GM19468 (cell line): ENCODE data around the gene NCDN.
"Not testable (repeated sequence)": the region's sequence is repeated elsewhere in the genome, so short reads cannot be mapped to it uniquely, and the experiment has no call there.

Experiments
- ATAC-seq: cut with Tn5 transposase; IDR thresholded peaks from one replicate; pipeline ENCODE4 v1.9.1; 2021; ENCODE audit warnings: mild to moderate bottlenecking, moderate library complexity, moderate number of reproducible peaks; ENCODE audit not compliant: unreplicated experiment; ENCODE audit errors: extremely low read depth

The NCDN gene

GRCh38 chr1:35567947-35568558, 10.5 kb downstream of the NCDN start:
- ATAC-seq, result no peak

DNA sequence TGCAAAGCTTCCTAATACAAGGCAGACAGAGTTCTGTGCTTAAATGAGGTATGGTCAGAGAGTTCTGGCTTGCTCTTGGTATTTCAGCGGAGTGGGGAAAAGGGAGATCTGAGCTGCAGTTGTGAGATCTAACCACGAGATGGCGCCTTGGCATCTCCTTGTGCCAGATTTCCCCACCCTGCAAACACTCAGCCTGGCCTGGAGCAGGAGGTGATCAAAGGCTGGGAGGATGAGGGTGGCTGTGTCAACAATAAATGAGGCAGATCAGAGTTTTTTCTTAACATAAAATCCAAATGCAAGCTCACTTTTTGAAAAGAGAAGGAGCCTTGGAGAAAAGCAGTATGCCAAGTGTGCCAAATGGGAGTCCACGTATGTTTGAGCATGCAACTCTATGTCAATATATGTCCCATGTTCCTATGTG, 11.4 kb downstream of the NCDN start:
- no peak for ATAC-seq

DNA sequence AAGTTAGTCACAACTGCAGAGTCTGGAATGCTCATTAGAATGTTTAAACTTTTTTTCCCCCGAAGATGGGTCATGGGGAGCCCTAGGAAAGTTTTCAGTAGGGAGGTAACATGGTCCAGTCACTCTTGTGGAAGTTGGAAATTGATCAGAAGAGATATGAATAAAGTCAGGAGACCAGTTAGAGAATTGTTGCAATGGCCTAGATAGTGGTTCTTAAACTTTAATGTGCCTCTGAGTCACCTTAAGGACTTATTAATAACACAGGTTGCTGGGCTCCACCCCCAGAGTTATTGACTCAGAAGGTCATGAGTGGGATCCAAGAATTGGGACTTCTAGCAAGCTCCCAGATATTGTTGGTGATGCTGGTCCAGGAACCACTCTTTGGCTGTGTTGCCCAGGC, 12.3 kb downstream of the NCDN start:
- no peak for ATAC-seq

- ATAC-seq, result no peak
Measured at GRCh38 chr1:35570589-35571137, 13.1 kb downstream of the NCDN start.

- ATAC-seq, result no peak
Measured at GRCh38 chr1:35571263-35571662, 13.7 kb downstream of the NCDN start.

DNA sequence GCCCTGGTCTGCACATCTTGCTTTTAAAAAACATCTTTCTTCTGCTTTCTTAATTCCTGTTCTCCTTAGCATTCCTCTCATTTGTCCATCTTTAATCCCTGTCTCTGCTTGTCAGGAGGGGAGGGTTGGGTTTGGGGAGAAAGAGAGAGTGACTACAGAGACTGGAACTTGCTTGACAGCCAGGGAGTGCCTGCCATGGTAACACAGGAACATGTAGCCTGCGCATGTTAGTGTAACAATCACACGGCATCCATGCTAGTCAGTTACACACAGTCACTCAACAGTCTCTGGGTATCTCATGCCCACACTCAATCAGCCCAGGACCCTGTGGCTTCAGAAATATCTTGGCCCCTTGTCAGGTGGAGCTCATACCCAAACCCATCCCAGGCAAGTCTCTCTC, 14.7 kb downstream of the NCDN start:
- ATAC-seq, result no peak

- no peak for ATAC-seq
Measured at GRCh38 chr1:35573198-35574124, 15.9 kb downstream of the NCDN start, which contains the start of gene TFAP2E. TSS of gene TFAP2E (plus strand) at chr1:35573314. CDS start at chr1:35573578, 264 bp downstream.

DNA sequence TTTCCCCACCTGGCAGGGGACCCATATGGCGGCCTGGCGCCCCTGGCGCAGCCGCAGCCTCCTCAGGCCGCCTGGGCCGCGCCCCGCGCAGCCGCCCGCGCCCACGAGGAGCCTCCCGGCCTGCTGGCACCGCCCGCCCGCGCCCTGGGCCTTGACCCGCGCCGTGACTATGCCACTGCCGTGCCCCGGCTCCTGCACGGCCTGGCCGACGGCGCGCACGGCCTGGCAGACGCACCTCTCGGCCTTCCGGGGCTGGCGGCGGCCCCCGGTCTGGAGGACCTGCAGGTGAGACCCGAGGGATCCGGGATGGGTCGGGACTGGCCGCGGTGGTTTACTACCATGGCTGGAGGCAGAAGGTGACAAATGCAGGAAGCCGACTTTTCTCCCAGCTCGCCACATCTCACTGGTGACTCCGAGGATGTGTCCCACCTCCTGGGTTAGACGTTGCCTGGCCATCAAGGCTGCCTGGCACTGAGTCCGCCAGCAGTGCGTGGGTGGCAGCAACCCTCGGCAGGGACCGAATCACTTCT, 16.6 kb downstream of the NCDN start:
- ATAC-seq, result no peak

DNA sequence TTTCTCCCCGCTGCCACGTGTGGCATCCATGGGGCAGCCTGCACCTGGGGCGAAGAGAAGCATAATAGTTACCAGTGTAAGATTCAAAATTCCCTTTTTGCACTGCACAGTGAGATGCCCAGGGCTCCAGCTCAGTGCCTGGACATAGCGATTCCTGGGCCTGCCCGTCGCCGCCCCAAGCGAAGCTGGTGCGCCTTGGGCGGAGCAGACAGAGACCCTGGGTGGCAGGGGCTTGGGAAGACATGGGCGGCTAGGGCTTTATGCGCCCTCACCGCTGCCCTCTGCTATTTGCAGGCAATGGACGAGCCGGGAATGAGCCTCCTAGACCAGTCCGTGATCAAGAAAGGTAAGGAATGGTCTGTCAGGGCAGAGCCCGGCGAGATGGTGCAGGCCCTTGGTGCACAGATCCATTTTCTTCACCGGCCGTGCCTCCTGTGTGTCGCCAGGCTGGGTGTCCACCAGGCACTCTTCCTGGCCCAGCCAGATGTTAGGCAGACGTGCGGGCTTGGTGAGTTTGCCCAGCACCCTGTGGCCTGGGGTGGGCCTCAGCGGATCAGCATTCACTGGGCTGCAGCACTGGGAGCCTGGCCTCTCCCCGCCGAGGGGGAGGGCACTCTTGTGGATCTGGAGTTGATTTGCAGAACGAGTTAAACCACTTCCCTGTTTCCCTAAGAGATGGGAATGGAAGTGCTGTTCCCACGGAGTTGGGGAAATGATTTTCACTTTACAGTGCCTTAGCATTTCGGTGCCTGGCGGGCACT, 17.2 kb downstream of the NCDN start:
- no peak for ATAC-seq

DNA sequence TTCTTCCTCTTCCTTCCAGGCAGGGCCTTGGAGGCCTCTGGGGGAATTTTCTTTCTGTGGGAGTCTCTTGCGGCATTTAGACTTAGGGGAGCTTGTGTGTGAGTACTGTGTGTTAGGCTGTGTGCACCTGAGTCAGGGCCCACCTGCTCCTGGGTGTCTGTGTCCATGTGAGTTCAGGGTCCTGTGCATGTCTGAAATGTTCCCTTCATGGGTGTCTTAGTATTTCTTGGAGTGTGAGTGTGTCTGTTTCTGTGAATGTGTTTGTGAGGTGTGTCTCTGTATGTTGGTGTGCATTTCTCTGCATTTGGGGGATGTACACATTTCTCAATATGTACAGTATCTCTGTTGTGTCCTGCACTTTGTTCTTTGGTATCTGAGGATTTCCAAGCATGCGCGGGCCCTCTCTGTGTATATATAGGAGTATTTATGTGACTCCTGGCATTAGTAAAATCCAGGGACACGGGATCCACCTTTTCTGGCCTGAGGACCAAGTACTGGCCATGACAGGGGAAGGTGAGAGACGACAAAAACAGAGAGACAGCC, 17.9 kb downstream of the NCDN start:
- ATAC-seq, result no peak

DNA sequence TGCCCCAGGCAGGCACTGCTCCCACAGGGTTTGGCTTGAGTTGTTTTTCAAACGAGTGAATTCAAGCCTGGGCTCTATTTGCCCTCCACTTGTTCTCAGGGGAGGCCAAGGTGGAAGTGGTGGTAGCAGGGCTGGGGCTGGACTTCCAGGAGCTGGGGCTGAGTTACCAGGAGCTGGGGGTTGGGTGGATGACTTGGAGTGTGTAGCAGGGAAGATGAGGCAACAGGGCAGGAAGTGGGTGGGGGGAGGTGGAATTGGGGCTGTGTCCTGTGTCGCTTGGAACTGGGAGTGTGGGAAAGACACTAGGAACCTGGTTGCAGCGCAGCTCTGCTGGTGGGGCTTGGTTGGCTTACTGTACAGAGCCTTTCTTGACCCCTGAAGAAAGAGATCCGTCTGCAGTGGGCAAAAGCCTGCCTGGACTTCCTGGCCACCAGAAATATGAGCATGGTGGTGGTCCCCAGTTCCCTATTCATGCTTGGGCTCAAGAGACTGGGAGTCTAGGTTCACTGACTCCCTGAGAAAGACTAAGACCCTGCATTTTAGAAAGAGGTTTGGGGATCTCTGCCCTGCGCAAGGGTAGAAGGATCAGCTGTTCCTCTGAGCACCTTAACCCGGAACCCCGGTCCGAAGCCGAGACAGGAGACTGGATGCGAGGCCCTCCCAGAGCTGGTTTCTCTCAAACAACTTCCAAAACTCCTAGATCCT, 18.6 kb downstream of the NCDN start:
- ATAC-seq, result no peak

DNA sequence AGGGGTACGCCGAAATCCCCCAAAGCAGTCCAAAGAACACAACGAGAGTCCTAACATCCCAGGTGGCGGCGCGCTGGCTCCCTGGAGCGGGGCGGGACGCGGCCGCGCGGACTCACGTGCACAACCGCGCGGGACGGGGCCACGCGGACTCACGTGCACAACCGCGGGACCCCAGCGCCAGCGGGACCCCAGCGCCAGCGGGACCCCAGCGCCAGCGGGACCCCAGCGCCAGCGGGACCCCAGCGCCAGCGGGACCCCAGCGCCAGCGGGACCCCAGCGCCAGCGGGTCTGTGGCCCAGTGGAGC, 19.1 kb downstream of the NCDN start:
- not testable (repeated sequence) for ATAC-seq

- peak; percentile 23 for ATAC-seq
Measured at GRCh38 chr1:35577071-35577998, 19.7 kb downstream of the NCDN start.

- no peak for ATAC-seq
Measured at GRCh38 chr1:35580949-35581388, 23.4 kb downstream of the NCDN start.

- ATAC-seq, result not testable (repeated sequence)
Measured at GRCh38 chr1:35581621-35582020, 24.0 kb downstream of the NCDN start.

DNA sequence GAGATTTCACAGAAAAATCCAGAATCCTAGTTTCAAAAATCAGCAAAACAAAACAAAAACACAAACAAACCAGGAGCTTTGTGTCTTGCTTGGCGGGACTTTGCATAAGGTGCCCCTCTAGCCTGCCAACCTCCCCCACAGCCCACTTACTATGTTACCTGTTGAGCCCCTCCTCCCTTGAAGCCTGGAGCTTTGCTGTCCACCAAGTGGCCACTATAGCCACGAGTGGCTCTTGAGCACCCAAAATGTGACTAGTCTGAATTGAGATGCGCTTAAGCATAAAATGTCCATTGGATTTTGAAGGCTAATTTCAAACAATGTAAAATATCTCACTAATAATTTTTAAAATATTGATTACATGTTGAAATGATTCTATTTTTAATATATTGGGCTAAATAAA, 27.7 kb downstream of the NCDN start:
- no peak for ATAC-seq

- ATAC-seq, result not testable (repeated sequence)
Measured at GRCh38 chr1:35585805-35586204, 28.2 kb downstream of the NCDN start.

DNA sequence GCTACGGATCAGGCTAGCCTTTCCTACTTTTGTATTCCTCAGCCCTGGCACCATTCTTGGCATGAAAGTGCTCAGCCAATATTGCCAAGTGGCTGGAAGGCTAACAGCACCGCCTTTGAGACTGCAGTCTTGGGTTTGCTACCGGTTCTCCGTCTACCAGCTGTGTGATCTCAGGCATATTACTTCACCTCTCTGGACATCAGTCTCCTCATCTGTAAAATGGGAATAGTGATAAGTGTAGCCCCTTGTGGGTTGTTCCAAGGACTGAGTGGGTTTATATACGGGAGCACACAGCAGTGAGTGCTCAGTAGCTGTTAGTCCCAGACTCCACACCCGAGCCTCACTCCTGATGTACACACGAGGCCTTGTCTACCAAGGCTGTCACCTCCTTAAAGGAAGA, 29.2 kb downstream of the NCDN start:
- ATAC-seq, result no peak
